Measurements from ENCODE around the gene MARK4. TPM values are rescaled to one million over a fixed set of nuclear protein-coding genes. Genes with fewer than 3 reads are reported as not detected.
A peak's percentile ranks its signal among the peaks of the same experiment; 100 is the strongest.

Gene MARK4
- total RNA-seq, 1 experiment from 2014 or later: 37.7 TPM

DNA sequence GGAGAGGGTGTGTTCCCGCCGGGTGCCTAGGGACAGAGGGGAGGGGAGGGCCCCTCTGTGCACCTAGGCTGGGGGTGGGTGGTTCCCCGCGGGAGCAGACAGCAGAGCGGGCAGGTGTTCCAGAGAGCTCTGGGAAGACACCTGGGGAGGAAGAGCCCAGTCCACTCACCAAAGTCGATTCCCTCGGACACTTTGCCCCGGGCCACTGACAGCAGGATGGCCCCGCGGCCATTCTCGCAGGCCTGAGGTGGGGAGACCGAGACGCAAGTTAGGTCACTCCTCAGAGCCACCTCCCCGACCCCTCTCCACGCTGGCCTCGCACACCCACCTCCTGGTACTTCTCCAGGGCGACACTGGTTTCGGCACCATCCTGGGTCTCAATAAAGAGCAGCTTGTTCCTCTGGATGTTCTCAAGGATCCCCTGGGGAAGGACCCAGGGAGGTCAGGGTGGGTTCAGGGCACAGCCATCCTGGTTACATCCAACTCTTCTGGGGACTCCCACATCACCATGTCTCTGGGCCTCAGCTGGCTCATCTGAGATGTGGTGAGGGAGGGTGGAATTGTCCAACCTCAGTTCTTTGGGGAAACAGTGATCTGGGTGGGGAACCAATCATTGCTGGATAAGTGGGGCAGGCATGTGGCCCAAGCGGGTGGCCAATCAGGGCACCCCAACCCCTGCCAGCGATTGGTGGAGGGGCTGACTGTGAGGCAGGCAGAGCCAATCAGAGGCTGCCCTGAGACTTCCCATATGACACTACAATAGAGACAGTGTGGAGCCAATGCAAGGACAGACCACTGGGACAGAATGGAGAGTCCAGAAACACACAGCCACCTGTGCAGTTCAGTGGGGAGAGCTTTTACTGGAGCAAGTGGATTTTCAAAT, 102.1 kb downstream of the MARK4 start:
- intact Hi-C loops (cut with micrococcal nuclease): no loop called here
- RAD21 ChIA-PET (ENCODE audit: low non-redundant PET in 1 of 2, low total read pairs in 2 of 2, uncharacterized antibody in 2 of 2, unreplicated experiment in 2 of 2): no interaction called here
- POLR2A ChIA-PET: no interaction called here

More for the DNA sequence above, 102.1 kb downstream of the MARK4 start:
- Histone ChIP-seq H3K9me3 (ENCODE audit: control insufficient read depth in 1 of 2, insufficient read depth in 1 of 2, low read depth in 1 of 2, low read length in 2 of 2) (no peaks in the 10 kb centered on the region), H3K9me2 (ENCODE audit: insufficient read depth) (no peaks in the 10 kb centered on the region), H2AFZ (ENCODE audit: low read depth, low read length, poor library complexity, severe bottlenecking) (no peak overlapping the region), H3K79me2 (ENCODE audit: insufficient read depth, low read length) (no peaks in the 10 kb centered on the region), H3K9ac (ENCODE audit: low read length) (no peak overlapping the region), H4K20me1 (ENCODE audit: insufficient read depth) (no peaks in the 10 kb centered on the region), H3K4me2 (ENCODE audit: low read length) (no peak overlapping the region), H3K4me3 (replicated peaks in 1 of 2; ENCODE audit: low read depth in 1 of 2, low read length in 2 of 2) (no peak overlapping the region), H3K36me3 (ENCODE audit: control insufficient read depth in 1 of 2, insufficient read depth in 2 of 2, low read length in 2 of 2) (peaks cover 30 to 44% of the 10 kb centered on the region in 2 experiments; a peak in 3 of 4 replicates), H3K4me1 (ENCODE audit: control insufficient read depth in 1 of 2, insufficient read depth in 2 of 2, low read length in 2 of 2) (no peaks in the 10 kb centered on the region), H3K27me3 (ENCODE audit: insufficient read depth, low read length) (no peaks in the 10 kb centered on the region), H3K27ac (ENCODE audit: low read depth, low read length) (no peak overlapping the region)
- no peak for DNase-seq (ENCODE audit: low read depth, low spot score)
- TF ChIP-seq, protein P1, sequence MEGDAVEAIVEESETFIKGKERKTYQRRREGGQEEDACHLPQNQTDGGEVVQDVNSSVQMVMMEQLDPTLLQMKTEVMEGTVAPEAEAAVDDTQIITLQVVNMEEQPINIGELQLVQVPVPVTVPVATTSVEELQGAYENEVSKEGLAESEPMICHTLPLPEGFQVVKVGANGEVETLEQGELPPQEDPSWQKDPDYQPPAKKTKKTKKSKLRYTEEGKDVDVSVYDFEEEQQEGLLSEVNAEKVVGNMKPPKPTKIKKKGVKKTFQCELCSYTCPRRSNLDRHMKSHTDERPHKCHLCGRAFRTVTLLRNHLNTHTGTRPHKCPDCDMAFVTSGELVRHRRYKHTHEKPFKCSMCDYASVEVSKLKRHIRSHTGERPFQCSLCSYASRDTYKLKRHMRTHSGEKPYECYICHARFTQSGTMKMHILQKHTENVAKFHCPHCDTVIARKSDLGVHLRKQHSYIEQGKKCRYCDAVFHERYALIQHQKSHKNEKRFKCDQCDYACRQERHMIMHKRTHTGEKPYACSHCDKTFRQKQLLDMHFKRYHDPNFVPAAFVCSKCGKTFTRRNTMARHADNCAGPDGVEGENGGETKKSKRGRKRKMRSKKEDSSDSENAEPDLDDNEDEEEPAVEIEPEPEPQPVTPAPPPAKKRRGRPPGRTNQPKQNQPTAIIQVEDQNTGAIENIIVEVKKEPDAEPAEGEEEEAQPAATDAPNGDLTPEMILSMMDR (IDR thresholded peaks at IDR 0.05 in 2 of 3, conservative IDR thresholded peaks at IDR 0.05 in 1 of 3; ENCODE audit: borderline replicate concordance in 1 of 3, insufficient read depth in 1 of 3, low read depth in 2 of 3, low read length in 2 of 3): no peak
- no peak for TF ChIP-seq POLR2AphosphoS5 (IDR thresholded peaks at IDR 0.05; ENCODE audit: low read depth, low read length)
- no peak for TF ChIP-seq TCF7L2 (IDR thresholded peaks at IDR 0.05; ENCODE audit: borderline replicate concordance, extremely low read depth, insufficient read depth, insufficient read length)
- TF ChIP-seq YY1 (IDR thresholded peaks at IDR 0.05; ENCODE audit: extremely low read depth, insufficient replicate concordance, low read depth, low read length): no peak
- no peak for TF ChIP-seq ELF1 (IDR thresholded peaks at IDR 0.05; ENCODE audit: borderline replicate concordance, low read depth)
- no peak for TF ChIP-seq SP1 (IDR thresholded peaks at IDR 0.05; ENCODE audit: low read depth)
- no peak for TF ChIP-seq CEBPB (IDR thresholded peaks at IDR 0.05; ENCODE audit: low read depth)
- no peak for TF ChIP-seq FOSL1 (IDR thresholded peaks at IDR 0.05; ENCODE audit: low read depth)
- TF ChIP-seq, protein P2, sequence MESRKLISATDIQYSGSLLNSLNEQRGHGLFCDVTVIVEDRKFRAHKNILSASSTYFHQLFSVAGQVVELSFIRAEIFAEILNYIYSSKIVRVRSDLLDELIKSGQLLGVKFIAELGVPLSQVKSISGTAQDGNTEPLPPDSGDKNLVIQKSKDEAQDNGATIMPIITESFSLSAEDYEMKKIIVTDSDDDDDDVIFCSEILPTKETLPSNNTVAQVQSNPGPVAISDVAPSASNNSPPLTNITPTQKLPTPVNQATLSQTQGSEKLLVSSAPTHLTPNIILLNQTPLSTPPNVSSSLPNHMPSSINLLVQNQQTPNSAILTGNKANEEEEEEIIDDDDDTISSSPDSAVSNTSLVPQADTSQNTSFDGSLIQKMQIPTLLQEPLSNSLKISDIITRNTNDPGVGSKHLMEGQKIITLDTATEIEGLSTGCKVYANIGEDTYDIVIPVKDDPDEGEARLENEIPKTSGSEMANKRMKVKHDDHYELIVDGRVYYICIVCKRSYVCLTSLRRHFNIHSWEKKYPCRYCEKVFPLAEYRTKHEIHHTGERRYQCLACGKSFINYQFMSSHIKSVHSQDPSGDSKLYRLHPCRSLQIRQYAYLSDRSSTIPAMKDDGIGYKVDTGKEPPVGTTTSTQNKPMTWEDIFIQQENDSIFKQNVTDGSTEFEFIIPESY (IDR thresholded peaks at IDR 0.05; ENCODE audit: extremely low read depth, insufficient replicate concordance, low read length): no peak
- no peak for TF ChIP-seq SRF (IDR thresholded peaks at IDR 0.05; ENCODE audit: low read depth)
- BruUV-seq (replicated peaks): no TSS peak
- CTCF ChIA-PET: no interaction called here
- peak; percentile 66 for ATAC-seq
